Ovary (tissue), 3 donors: ENCODE data around the gene EFCC1.

Experiments used
- EP300 ChIP-seq: sonication (generic); formaldehyde crosslinking; IDR thresholded peaks from one replicate; pipeline ENCODE4 v1.6.1; 2017; ENCODE audit warnings: antibody characterized with exemption
- POLR2A ChIP-seq: fragments of 450-650 bp; IDR thresholded peaks from one replicate; pipeline ENCODE4 v1.6.1; 2017; ENCODE audit warnings: antibody characterized with exemption, mild to moderate bottlenecking, moderate library complexity
- TF ChIP-seq, protein P1 (sequence below), 3 donors: fragments of 450-650 bp in 2 of 3; fragments of 200-600 bp in 1 of 3; IDR thresholded peaks; one replicate each; pipeline versions ENCODE4 v1.5.1 to v1.8.0; 2016 to 2022; ENCODE audit warnings: antibody characterized with exemption in 3 of 3, mild to moderate bottlenecking in 1 of 3
- donor health status: DM: no; HTN: no; CAD: no.

DNA sequence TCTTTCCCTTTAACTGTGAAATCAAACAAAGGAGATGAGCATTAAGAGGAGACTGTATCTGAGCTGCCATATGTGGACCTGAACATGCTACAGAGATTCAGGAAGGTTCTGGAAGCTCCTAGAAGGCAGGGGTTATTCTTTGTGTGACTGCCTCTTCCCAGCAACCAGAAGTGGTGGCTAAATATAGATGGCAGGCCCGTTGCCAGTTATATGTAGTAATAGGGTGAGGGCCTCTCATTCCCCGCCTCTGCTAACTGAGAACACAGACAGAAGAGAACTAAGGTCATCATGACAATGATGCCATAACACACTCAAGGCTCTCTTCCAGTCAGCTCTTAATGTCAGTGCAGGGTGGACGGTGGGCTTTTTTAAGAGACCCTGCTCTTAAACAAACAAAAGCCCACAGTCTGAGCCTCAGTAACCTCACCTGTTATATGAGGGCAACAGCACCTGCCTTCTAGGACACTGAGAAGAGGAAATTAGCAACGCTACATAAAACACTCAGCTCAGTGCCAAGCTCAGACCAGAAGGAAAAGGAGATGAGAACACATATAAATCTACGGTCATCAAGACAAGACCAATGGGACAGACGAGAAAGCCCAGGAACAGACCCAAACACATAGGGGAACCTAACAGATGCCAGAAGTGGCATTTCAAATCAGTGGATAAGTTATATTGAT, 29.5 kb upstream of the EFCC1 start:
- TF ChIP-seq, protein P1, sequence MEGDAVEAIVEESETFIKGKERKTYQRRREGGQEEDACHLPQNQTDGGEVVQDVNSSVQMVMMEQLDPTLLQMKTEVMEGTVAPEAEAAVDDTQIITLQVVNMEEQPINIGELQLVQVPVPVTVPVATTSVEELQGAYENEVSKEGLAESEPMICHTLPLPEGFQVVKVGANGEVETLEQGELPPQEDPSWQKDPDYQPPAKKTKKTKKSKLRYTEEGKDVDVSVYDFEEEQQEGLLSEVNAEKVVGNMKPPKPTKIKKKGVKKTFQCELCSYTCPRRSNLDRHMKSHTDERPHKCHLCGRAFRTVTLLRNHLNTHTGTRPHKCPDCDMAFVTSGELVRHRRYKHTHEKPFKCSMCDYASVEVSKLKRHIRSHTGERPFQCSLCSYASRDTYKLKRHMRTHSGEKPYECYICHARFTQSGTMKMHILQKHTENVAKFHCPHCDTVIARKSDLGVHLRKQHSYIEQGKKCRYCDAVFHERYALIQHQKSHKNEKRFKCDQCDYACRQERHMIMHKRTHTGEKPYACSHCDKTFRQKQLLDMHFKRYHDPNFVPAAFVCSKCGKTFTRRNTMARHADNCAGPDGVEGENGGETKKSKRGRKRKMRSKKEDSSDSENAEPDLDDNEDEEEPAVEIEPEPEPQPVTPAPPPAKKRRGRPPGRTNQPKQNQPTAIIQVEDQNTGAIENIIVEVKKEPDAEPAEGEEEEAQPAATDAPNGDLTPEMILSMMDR (IDR thresholded peaks at IDR 0.05) = no peak
- no peak for TF ChIP-seq POLR2A
- no peak for TF ChIP-seq EP300
